ENCODE data around the gene PHACTR4.
"Not testable (repeated sequence)": the region's sequence is repeated elsewhere in the genome, so short reads cannot be mapped to it uniquely, and the experiment has no call there.

PHACTR4 gene

DNA sequence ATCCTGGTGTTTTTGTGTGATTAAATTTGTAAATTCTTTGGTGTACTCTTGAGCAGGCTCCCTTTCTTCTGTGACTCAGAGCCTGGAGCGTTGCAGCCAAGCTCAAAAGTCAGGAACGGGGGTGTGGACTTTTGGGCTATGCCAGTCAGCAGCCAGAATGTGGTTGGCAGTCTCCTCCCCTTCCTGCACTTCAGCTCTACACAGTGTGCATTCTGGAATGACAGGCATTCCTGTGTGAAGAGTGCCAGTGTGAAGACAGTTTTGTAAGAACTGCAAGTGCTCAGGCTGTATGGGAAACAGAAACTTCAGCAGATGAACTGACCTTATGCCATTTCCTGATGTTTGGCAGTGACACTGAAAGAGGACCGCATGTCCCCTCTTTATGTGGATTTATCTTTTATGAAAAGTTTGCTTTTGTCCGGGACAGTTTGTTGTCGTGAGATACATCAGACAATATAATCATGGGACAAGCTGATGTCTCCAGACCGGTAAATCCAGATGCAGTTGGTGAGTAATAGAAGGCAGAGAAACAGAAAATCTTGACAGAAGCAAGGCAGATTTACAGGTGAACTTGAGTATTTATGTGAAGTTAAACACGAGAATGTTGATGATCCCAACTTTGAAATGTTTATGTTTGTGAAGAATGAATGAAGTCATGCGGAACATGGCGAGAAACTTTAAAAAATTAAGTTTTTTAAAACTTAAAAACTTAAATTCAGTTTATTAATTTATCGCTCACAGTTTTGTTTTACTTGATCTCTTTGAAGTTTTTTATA is 68.6 kb downstream of the PHACTR4 start:
- DNase-seq, result peak; percentile 23

DNA sequence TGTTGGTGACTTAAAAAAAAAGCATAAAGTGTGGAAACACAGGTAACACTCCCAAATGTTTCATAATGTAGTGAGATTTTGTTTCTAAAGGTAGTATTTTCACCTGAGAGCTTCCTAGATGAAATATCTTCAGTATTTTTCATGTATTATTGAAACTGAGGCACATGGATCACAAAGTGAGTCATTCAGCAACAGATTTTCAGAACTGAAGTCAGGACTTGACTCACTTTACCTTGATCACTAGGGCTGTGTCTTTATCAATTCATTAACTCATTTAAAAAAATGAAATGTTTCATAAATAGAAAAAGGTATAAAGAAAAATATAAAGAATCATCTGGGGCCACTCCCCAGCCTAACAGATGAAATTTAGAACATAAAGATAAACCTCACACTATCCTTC is 69.8 kb downstream of the PHACTR4 start:
- no peak for DNase-seq

DNA sequence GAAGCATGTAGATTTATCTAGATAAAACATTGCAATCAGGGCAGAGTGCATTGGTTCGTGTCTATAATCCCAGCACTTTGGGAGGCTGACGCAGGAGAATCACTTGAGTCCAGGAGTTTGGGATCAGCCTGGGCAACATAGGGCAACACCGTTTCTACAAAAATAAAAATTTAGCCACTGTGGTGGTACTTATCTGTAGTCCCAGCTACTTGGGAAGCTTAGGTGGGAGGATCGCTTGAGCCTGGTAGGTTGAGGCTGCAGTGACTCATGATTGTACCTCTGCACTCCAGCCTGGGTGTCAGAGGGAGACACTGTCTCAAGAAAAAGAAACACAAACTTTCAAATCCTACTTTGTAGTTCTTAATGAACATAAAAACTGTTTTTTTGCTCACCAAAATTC is 72.1 kb downstream of the PHACTR4 start:
- no peak for DNase-seq

DNA sequence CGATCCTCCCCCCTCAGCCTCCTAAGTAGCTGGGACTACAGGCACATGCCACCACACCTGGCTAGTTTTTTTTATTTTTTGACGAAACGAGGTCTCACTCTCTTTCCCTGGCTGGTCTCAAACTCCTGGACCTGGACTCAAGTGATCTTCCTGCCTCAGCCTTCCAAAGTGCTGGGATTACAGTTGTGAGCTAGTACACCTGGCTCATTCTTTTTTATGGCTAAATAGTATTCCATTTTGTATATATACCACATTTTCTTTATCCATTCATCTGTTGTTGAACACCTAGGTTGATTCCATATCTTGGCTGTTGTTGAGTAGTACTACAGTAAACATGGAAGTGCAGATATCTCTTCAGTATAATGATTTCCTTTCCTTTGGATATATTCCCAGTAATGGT is 74.0 kb downstream of the PHACTR4 start:
- DNase-seq, result no peak

DNA sequence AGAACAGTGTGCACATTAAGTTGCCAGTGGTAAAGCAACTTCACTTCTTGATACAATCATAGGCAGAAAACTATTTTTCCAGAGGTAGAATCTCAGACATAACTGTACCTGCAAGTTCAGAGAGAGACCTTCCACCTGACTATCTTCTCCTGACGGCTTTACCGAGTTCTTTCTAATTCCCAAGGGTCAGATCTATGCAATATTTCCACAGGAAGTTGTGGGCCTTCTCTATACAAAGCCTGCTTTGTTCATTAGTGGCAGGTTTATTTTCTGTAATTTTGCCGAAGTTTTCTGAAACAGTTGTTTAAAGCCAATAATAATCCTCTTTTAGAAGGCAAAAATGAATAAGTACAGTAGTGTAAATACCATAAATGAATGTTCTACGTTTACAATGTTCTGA is 78.1 kb downstream of the PHACTR4 start:
- DNase-seq, result no peak

DNA sequence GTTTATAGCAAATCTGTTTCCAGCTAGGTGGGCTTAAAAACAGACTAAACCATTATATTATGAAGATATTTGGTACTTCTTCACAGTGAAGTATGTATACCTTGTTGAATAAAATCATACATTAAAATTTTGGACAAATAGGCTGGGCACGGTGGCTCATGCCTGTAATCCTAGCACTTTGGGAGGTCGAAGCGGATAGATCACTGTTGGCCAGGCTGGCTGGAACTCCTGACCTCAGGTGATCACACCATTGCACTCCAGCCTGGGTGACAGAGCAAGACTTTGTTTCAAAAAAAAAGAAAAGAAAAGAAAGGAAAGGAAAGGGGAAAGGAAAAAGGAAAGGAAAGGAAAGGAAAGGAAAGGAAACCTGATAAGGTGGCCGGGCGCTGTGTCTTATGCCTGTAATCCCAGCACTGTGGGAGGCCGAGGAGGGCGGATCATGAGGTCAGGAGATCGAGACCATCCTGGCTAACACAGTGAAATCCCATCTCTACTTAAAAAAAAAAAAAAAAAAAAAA is 78.6 kb downstream of the PHACTR4 start:
- DNase-seq, result not testable (repeated sequence)

DNA sequence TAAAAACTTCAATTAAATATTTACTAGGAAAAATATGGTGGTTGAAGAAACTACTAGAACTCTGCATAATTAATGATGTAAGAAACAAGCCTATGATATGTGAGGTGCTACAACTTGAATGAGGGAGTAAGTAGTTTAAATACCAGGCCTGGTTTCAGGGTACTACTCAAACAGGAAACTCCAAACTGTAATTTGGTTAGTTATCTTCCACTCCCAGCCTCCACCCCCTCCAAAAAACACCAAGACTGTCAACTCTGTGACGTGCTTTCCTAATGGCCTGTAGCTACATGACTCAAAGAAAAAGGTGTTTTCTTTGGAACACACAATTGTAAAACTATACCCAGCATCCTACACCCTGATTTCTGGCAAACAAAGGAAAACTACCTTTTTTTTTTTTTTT is 80.4 kb downstream of the PHACTR4 start:
- DNase-seq, result no peak

DNA sequence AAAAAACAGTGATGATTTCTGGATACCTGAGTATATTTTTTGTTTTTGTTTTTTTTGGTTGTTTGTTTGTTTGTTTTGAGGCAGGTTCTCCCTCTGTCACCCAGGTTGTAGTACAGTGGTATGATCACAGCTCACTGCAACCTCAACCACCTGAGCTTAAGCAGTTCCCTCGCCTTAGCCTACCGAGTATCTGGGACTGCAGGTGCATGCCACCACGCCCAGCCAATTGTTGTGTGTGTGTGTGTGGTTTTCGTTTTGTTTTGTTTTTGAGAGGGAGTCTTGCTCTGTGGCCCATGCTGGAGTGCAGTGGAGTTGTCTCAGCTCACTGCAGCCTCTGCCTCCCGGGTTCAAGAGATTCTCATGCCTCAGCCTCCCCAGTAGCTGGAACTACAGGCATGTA is 81.0 kb downstream of the PHACTR4 start:
- no peak for DNase-seq

DNA sequence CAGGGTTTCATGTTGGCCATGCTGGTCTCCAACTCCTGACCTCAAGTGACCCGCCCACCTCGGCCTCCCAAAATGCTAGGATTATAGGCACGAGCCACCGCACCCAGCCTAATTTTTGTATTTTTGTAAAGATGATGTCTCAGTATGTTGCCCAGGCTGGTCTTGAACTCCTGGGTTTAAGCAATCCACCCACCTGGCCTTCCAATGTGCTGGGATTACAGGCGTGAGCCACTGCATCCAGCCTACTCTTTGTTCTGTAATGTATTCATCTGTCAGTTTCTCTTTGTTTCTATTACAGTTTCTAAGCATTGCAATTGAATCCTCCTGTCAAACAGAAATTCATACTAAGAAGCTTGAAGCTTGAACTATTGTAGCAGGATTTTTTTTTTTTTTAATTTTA is 81.5 kb downstream of the PHACTR4 start:
- DNase-seq, result no peak

DNA sequence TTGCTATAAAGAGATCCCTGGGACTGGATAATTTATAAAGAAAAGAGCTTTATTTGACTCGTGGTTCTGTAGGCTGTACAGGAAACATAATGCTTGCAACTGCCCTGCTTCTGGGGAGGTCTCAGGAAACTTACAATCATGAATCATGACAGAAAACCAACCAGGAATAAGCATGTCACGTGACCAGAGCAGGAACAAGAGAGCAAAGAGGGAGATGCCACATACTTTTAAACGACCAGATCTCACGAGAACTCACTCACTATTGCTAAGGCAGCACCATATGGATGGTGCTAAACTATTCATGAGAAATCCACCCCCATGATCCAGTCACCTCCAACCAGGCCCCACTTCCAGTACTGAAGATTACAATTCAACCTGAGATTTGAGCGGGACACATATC is 86.5 kb downstream of the PHACTR4 start:
- no peak for DNase-seq

DNA sequence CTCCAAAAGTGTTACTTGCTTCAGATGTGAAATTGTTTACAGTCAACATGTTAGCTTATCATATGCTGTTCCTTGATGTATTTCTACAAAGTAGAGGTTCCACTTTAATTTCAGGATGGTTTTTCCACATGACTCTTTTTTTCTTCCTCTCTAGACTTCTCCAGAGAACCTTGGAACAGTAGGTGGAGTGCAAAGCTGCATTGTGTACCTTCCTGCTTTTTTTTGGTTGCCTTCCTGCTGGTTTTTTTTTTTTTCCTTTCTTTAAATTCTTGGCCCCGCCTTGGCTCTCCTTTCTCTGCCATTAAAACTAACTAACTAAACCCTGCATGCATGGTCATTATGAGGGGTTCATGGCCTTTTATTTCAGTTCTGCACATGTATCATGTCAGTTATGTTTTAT is 88.1 kb downstream of the PHACTR4 start:
- no peak for DNase-seq

DNA sequence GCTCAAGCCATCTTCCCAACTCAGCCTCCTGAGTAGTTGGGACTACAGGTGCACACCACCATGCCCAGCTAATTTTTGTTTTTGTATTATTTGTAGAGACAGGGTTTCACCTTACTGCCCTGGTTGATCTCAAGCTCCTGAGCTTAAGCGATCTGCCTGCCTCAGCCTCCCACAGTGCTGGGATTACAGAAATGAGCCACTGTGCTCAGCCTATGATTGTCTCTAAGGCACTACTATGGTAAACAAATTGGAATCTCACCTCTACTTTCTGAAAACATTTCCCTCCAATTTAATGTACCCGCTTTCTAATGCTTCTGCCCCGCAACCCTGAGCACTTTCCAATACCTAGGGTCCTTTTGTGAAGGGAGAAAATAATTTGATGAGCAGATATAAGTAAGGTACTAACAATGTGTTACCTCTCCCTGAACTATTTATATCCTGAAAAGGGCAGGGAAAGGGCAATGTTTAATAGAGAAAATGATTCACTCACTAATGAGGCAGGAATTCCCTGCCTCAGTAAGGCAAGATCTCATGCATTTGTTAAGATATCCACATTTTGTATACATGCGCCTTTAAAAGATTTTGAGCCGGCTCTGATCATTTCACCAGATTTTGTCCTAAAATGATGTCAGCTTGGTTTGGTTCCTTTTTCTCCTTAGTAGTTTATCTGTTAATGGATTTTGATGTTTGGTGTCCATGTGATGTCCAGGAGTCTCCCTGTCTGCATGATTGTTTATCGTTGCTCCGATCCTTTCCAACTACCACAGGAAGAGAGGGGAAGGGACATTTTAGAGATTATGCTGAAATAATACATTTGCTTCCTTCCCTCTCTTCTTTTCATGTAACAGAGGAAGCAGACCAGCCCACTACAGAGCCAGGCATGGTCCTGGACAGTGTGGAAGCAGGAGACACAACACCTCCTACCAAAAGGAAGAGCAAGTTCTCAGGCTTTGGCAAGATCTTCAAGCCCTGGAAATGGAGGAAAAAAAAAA is 89.0 kb downstream of the PHACTR4 start:
- DNase-seq, result no peak

DNA sequence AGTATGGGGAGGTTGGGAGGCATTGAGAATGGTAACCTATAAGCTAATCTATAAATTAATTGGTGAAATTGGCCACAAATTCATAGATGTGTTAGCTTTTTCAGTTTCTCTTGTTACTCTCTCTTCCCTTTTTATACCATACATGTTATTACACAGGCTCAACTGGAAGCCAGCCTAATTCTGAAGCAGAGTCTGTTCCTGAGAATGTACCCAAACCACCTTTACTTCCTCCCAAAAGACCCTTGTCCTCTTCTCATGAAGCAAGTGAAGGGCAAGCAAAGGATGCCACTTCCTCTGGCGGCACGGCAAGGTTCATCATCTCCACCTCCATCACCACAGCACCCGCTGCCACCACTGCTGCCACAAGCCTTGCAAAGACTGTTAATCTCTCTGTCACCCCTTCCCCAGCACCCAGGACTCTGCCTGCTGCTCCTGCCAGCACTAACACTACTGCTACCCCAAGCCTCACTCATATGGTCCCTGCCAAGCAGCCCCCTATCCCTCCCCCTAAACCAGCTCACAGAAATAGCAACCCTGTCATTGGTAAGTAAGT is 96.8 kb downstream of the PHACTR4 start:
- no peak for DNase-seq

DNA sequence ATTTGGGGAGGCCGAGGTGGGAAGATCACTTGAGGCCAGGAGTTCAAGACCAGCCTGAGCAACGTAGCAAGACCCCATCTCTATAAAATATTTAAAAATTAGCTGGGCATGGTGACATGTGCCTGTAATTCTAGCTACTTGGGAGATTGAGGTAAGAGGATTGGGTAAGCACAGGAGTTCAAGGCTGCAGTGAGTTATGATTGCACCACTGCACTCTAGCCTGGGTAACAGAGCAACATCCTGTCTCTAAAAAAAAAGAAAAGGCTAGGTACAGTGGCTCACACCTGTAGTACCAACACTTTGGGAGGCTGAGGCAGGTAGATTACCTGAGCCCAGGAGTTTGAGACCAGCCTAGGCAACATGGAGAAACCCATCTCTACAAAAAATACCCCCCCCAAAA is 100.6 kb downstream of the PHACTR4 start:
- DNase-seq, result no peak

DNA sequence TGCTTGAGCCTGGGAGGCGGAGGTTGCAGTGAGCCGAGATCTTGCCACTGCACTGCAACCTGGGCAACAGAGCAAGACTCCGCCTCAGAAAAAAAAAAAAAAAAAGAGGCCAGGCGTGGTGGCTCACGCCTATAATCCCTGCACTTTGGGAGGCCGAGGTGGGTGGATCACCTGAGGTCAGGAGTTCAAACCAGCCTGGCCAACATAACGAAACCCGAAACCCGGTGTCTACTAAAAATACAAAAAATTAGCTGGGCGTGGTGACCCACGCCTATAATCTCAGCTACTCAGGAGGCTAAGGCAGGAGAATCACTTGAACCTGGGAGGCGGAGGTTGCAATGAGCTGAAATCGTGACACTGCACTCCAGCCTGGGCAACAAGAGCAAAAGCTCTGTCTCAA is 110.0 kb downstream of the PHACTR4 start:
- not testable (repeated sequence) for DNase-seq

DNA sequence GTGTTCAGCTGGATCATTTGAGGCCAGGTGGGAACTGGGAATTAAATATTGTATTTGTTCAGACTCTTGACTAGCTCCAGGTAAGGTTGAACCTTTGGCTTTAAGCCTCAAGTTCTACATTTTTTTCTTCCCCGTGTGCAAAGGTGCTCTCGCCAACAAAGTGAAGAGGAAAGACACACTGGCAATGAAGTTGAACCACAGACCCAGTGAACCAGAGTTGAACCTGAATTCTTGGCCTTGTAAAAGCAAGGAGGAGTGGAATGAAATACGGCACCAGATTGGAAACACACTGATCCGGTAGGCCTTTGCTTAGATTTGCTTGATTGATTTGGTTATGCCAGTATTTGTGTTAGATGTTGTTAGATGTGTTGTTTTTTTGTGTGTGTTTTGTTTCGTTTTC is 110.8 kb downstream of the PHACTR4 start:
- DNase-seq, result no peak

DNA sequence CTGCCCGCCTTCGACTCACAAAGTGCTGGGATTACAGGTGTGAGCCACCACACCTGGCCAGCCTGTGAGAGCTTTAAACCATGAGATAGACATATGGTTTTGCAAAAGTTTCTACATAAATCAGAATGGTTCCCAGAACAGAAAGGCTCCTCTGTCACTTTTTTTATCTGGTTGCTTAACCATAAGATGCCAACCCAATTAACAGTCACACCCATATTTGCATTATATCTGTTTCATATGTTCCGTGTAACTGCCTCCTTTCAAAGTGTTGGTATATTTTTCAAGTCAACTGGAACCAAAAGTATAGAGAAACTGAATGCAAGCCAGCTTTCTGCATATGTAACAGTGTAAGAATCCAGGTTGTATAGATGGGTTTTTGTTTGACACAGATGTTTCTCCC is 112.6 kb downstream of the PHACTR4 start:
- DNase-seq, result no peak

DNA sequence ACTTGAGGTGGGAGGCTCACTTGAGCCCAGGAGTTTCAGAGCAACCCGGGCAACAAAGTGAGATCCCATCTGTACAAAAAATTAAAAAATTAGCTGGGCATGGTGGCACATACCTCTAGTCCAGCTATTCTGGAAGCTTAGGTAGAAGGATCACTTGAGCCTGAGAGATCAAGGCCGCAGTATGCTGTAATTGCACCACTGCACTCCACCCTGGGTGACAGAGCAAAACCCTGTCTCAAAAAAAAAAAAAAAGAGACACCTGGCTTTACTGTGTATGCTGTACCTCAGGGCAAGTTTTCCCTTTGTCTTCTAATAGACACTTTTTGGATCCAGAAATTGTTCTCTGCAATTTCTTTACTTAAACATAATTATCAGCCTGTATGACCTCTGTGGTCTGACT is 113.2 kb downstream of the PHACTR4 start:
- DNase-seq, result no peak

DNA sequence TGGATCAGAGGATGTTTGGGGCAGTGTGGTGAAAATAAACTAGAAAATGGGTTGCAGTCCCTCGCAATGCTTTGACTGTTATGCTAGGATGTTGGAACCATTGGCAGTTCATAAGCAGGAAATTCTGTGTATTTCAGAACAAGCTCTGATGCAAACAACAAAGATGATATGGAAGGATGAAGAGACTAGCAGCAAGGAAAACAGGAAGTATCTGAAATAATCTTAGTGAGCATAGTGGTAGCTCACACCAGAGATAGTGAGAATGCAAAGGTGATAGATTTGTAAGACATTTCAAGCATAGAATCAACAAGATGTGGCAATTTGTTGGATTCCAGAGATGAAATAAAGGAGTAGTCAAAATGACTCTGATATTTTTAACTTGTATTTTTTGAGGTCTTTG is 125.2 kb downstream of the PHACTR4 start:
- no peak for DNase-seq

DNA sequence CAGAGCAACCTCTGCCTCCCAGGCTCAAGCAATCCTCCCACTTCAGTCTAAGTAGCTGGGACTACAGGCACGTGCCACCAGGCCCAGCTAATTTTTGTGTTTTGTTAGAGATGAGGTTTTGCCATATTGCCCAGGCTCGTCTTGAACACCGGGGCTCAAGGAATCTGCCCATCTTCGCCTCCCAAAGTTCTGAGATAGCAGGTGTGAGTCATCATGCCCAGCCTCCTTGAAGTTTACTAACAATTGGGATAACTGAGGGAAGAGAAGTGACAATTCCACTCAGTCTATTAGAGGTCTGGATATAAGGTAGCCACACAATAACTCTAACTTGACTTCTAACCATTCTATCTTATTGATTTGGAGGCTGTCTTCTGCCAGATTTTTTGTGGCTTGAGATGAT is 130.0 kb downstream of the PHACTR4 start:
- DNase-seq, result no peak

DNA sequence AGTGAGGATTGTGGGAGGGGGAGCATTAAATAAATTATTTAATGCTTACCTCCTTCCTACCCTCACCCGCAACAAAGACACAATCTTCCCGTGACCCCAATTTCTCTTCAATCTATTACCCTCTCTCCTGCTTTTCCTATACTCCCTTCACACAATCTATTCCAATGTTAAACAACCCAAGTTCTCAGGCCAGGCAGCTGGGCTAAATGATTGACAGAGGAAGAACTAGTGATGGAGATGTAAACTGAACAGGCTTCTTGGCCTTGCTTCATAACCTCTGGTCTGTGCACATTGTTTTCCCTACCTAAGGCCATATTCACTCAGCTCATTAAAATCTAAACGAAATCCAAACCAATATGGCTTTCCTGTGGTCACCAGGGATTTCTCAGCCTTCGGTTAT is 132.4 kb downstream of the PHACTR4 start:
- no peak for DNase-seq

DNA sequence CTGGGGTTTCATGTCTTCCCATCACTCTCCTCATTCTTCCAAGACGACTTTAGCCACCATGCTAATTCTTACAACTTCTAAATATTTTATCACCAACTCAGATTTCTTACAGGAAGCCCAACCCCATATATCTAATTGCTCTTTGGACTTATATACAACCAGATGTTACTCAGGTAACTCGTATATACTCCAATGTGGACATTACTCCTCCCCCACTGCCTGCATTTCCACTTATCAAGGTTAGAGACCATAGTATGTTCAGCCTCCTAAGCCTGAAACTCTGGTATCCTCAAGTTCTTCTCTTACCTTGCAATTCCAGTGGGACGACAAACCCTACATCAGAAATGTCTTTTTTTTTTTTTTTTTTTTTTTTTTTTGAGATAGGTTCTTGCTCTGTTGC is 133.6 kb downstream of the PHACTR4 start:
- no peak for DNase-seq

DNA sequence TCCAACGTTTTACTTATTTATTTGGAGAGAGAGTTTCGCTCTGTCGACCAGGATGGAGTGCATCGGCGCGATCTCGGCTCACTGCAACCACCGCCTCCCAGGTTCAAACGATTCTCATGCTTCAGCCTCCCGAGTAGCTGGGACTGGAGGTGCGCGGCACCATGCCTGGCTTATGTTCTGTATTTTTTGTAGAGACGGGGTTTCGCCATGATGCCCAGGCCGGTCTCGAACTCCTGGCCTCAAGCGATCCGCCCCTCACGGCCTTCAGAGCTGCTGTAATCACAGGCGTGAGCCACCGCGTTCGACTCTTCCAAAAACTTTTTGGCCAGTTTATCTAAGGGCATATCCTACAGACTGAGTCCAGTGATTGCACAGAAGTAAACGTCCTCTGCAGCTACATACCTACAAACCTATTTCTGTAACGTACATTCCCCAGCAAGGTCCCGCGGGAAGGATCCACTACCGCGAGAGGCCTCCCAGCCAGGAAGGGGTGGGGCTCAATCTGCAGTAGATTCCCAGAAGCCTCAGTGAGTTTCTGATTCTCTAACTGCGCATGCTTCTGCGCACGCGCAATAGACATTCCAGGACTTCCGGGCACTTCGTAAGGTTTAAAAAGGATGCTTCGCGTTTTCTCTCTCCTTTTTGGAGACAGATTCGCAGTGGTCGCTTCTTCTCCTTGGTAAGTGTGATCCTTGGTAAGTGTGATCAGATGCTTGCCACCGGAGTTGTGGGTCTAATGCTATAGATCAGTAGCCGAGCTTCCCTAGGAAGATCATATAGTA is 136.1 kb downstream of the PHACTR4 start, which contains the start of gene RCC1:
Gene RCC1 (plus strand): TSS at position 638 of the 782 bp plus-strand sequence. CDS start 23,824 bp downstream, outside the sequence.
- DNase-seq, result peak; percentile 68
